Measurements from ENCODE around the gene DPCD.

GRCh38 chr10:101560298-101561067 is 27.6 kb upstream of the DPCD start:
- TF ChIP-seq RAD21 (conservative IDR thresholded peaks at IDR 0.05), result no peak
- TF ChIP-seq CTCF (IDR thresholded peaks at IDR 0.05; ENCODE audit: poor library complexity, severe bottlenecking), result no peak
- no peak for TF ChIP-seq EP300 (conservative IDR thresholded peaks at IDR 0.05; ENCODE audit: poor library complexity, severe bottlenecking)
- no peak for TF ChIP-seq EZH2 (IDR thresholded peaks at IDR 0.05; ENCODE audit: borderline replicate concordance, insufficient read depth, low read length, poor library complexity, severe bottlenecking)

Data from neural cell (in vitro differentiated cells).